ENCODE data around the gene INTS3. TPM values are rescaled to one million over a fixed set of nuclear protein-coding genes. Genes with fewer than 3 reads are reported as not detected.
"Not testable (repeated sequence)": the region's sequence is repeated elsewhere in the genome, so short reads cannot be mapped to it uniquely, and the experiment has no call there.

Gene INTS3
- total RNA-seq, 1 donor from 2014 or later = 29.8 TPM

- no peak for DNase-seq (ENCODE audit: low spot score in 2 of 2)
- no peak for FAIRE-seq
Observed at GRCh38 chr1:153698923-153699714, 28.7 kb upstream of the INTS3 start.

GRCh38 chr1:153699768-153700167 lies 28.1 kb upstream of the INTS3 start:
- FAIRE-seq = no peak

GRCh38 chr1:153705484-153705883 lies 22.4 kb upstream of the INTS3 start:
- FAIRE-seq (no peak), DNase-seq (ENCODE audit: low spot score in 2 of 2) (no peak)

More at GRCh38 chr1:153699768-153700167, 28.1 kb upstream of the INTS3 start:
- DNase-seq (ENCODE audit: low spot score in 2 of 2) = no peak

- no peak for DNase-seq (ENCODE audit: low spot score in 2 of 2)
- no peak for FAIRE-seq
Observed at GRCh38 chr1:153711026-153711425, 16.8 kb upstream of the INTS3 start.

- not testable (repeated sequence) for FAIRE-seq; DNase-seq (ENCODE audit: low spot score in 2 of 2)
Observed at GRCh38 chr1:153716211-153716610, 11.6 kb upstream of the INTS3 start.

GRCh38 chr1:153717330-153717729 lies 10.5 kb upstream of the INTS3 start:
- FAIRE-seq (no peak), DNase-seq (ENCODE audit: low spot score in 2 of 2) (no peak)

- no peak for DNase-seq (ENCODE audit: low spot score in 2 of 2)
- FAIRE-seq = no peak
Observed at GRCh38 chr1:153723687-153724086, 4.2 kb upstream of the INTS3 start.

- DNase-seq (ENCODE audit: low spot score in 2 of 2); FAIRE-seq: not testable (repeated sequence)
Observed at GRCh38 chr1:153724634-153725033, 3.2 kb upstream of the INTS3 start.

- DNase-seq (ENCODE audit: low spot score in 2 of 2) (peak in 1 of 2 donors; percentile 27), FAIRE-seq (no peak)
Observed at GRCh38 chr1:153728305-153729066, 636 bp downstream of the INTS3 start.

- DNase-seq (ENCODE audit: low spot score in 2 of 2) (no peak), FAIRE-seq (no peak)
Observed at GRCh38 chr1:153730468-153730988, 2.7 kb downstream of the INTS3 start.

GRCh38 chr1:153733970-153734369 lies 6.1 kb downstream of the INTS3 start:
- no peak for FAIRE-seq
- DNase-seq (ENCODE audit: low spot score in 2 of 2) = no peak

- FAIRE-seq = no peak
- no peak for DNase-seq (ENCODE audit: low spot score in 2 of 2)
Observed at GRCh38 chr1:153734396-153735089, 6.7 kb downstream of the INTS3 start.

GRCh38 chr1:153735090-153735420 lies 7.2 kb downstream of the INTS3 start:
- FAIRE-seq (no peak), DNase-seq (ENCODE audit: low spot score in 2 of 2) (no peak)

- FAIRE-seq = no peak
- DNase-seq (ENCODE audit: low spot score in 2 of 2) = no peak
Observed at GRCh38 chr1:153741986-153742385, 14.1 kb downstream of the INTS3 start.

GRCh38 chr1:153742411-153743142 lies 14.7 kb downstream of the INTS3 start:
- FAIRE-seq = no peak

GRCh38 chr1:153745417-153745816 lies 17.6 kb downstream of the INTS3 start:
- FAIRE-seq (no peak), DNase-seq (ENCODE audit: low spot score in 2 of 2) (no peak)

More at GRCh38 chr1:153742411-153743142, 14.7 kb downstream of the INTS3 start:
- no peak for DNase-seq (ENCODE audit: low spot score in 2 of 2)

- DNase-seq (ENCODE audit: low spot score in 2 of 2) (no peak), FAIRE-seq (no peak)
Observed at GRCh38 chr1:153746174-153746573, 18.3 kb downstream of the INTS3 start.

GRCh38 chr1:153748903-153749302 lies 21.1 kb downstream of the INTS3 start:
- no peak for FAIRE-seq
- no peak for DNase-seq (ENCODE audit: low spot score in 2 of 2)

- FAIRE-seq (no peak), DNase-seq (ENCODE audit: low spot score in 2 of 2) (peak; percentile 53 to 88)
Observed at GRCh38 chr1:153749408-153750005, 21.7 kb downstream of the INTS3 start.
